Esophagus muscularis mucosa (tissue), 4 donors: Measurements from ENCODE around the gene CHRM4. TPM values are rescaled to one million over a fixed set of nuclear protein-coding genes. Genes with fewer than 3 reads are reported as not detected.

Experiments
- DNase-seq: peaks from one replicate; pipeline ENCODE4 v3.0.0-alpha.2; 2017; ENCODE audit errors: extremely low spot score
- H3K27ac ChIP-seq, 4 donors: fragments of 200-600 bp; sonication (generic); replicated peaks in 1 of 4; 1 replicate in 3 of 4; 2 replicates in 1 of 4; pipeline ENCODE4 v1.5.1; 2016 to 2019; ENCODE audit warnings: mild to moderate bottlenecking in 1 of 4
- H3K27me3 ChIP-seq, 4 donors: fragments of 200-600 bp; sonication (generic); one replicate each; pipeline versions ENCODE4 v1.5.1 to v1.6.0; 2016 to 2019
- H3K36me3 ChIP-seq, 4 donors: fragments of 200-600 bp; sonication (generic); one replicate each; pipeline ENCODE4 v1.5.1; 2016 to 2019
- H3K4me1 ChIP-seq, 4 donors: fragments of 200-600 bp; sonication (generic); one replicate each; pipeline ENCODE4 v1.5.1; 2016 to 2019
- H3K4me3 ChIP-seq, 4 donors: fragments of 200-600 bp; sonication (generic); 1 replicate in 2 of 4; 2 replicates in 2 of 4; pipeline ENCODE4 v1.5.1; 2016 to 2019; ENCODE audit warnings: mild to moderate bottlenecking in 4 of 4, moderate library complexity in 1 of 4
- H3K9me3 ChIP-seq, 4 donors: fragments of 200-600 bp; sonication (generic); 1 replicate in 3 of 4; 2 replicates in 1 of 4; pipeline ENCODE4 v1.5.1; 2016 to 2019
- CTCF ChIP-seq, 3 experiments: fragments of 200-600 bp in 2 of 3; fragments of 450-650 bp in 1 of 3; sonication (generic) in 2 of 3; IDR thresholded peaks; one replicate each; pipeline ENCODE4 v1.5.1; 2017 to 2019; ENCODE audit warnings: antibody characterized with exemption in 3 of 3, mild to moderate bottlenecking in 2 of 3, moderate library complexity in 1 of 3
- EP300 ChIP-seq: sonication (generic); formaldehyde crosslinking; IDR thresholded peaks from one replicate; pipeline ENCODE4 v1.6.1; 2017; ENCODE audit warnings: antibody characterized with exemption
- POLR2A ChIP-seq: fragments of 450-650 bp; IDR thresholded peaks from one replicate; pipeline ENCODE4 v1.6.1; 2017; ENCODE audit warnings: antibody characterized with exemption, moderate library complexity, mild to moderate bottlenecking, low read depth
- POLR2AphosphoS5 ChIP-seq, 2 donors: sonication (generic); formaldehyde crosslinking; IDR thresholded peaks; one replicate each; pipeline ENCODE4 v1.6.1; 2017; ENCODE audit warnings: antibody characterized with exemption in 2 of 2
- WGBS: methylation state at CpG from one replicate; pipeline ENCODE4 v1.1.5; 2018; 5-methylcytosine and 5-hydroxymethylcytosine counted together
- intact Hi-C: fragments of 100-400 bp; cut with DNase I; formaldehyde crosslinking; loops from one replicate; pipeline ENCODE4 v1.15.1; 2023
- total RNA-seq, 4 donors: library from RNA; depleted of rRNA; stranded (reverse); fragments of >200 nt; gene quantifications; one replicate each; pipeline versions ENCODE4 v1.1.0 to v1.2.1, GENCODE V29; 2016

Gene CHRM4
- 1 to 10 TPM in 2 of 4 donors, under 1 TPM in 2; 0.34 to 1.5 (median 1.0) TPM for total RNA-seq

- H3K27me3 ChIP-seq: peaks cover 25 to 65% (median 38%) of the 10 kb centered on the region in 4 donors
- TF ChIP-seq POLR2AphosphoS5 (IDR thresholded peaks at IDR 0.05) (no peak), CTCF (IDR thresholded peaks at IDR 0.05) (no peak), EP300 (no peak), POLR2A (no peak)
- H3K9me3 ChIP-seq: no peaks in the 10 kb centered on the region
- WGBS: no CpG with 5 or more reads among the region's 123 CpGs
- H3K27ac ChIP-seq: no peak within 1 kb of the TSS
- peak within 1 kb of the TSS; percentile 48 to 57 (median 50) for H3K4me3 ChIP-seq
- peaks cover 4 to 12% (median 11%) of the 10 kb centered on the region in 4 donors for H3K36me3 ChIP-seq
- peaks cover 34 to 47% (median 44%) of the 10 kb centered on the region in 4 donors for H3K4me1 ChIP-seq
- intact Hi-C loops: loop anchor here (2.0 to 5.0 kb wide), 2 partner anchors 136 to 225 kb away; partner anchors contain the start of genes ATG13 and HARBI1
- DNase-seq: no peak
Observed at GRCh38 chr11:46391578-46392420, at the start of gene CHRM4. CHRM4 (minus strand) TSS chr11:46391776; CDS start chr11:46386557, 5,219 bp downstream.

GRCh38 chr11:46438211-46438610, 46.6 kb upstream of the CHRM4 start:
- 62% methylated on average over 4 of the region's 4 CpGs for WGBS
- DNase-seq: no peak
- Histone ChIP-seq H3K27me3 (no peaks in the 10 kb centered on the region), H3K4me1 (peaks cover 0 to 12% (median 5%) of the 10 kb centered on the region in 4 donors), H3K36me3 (peaks cover 25 to 47% (median 30%) of the 10 kb centered on the region in 4 donors), H3K27ac (no peak overlapping the region), H3K4me3 (no peak overlapping the region), H3K9me3 (no peaks in the 10 kb centered on the region)
- intact Hi-C loops: no loop called here
- TF ChIP-seq EP300: no peak

GRCh38 chr11:46437122-46437689, 45.6 kb upstream of the CHRM4 start:
- intact Hi-C loops: no loop called here
- peaks cover 20 to 47% (median 31%) of the 10 kb centered on the region in 4 donors for H3K36me3 ChIP-seq
- no peaks in the 10 kb centered on the region for H3K27me3 ChIP-seq
- no peak overlapping the region for H3K4me3 ChIP-seq
- peaks cover 0 to 12% (median 5%) of the 10 kb centered on the region in 4 donors for H3K4me1 ChIP-seq
- 77% methylated on average over 6 of the region's 6 CpGs for WGBS
- no peaks in the 10 kb centered on the region for H3K9me3 ChIP-seq
- TF ChIP-seq EP300 (no peak), POLR2AphosphoS5 (IDR thresholded peaks at IDR 0.05) (no peak), POLR2A (no peak), CTCF (IDR thresholded peaks at IDR 0.05) (no peak)
- no peak overlapping the region for H3K27ac ChIP-seq
- no peak for DNase-seq

- no peaks in the 10 kb centered on the region for H3K9me3 ChIP-seq
- no peak overlapping the region for H3K27ac ChIP-seq
- TF ChIP-seq POLR2AphosphoS5 (IDR thresholded peaks at IDR 0.05) (no peak), CTCF (IDR thresholded peaks at IDR 0.05) (no peak), POLR2A (no peak), EP300 (no peak)
- no peak overlapping the region for H3K4me3 ChIP-seq
- H3K27me3 ChIP-seq: no peaks in the 10 kb centered on the region
- H3K4me1 ChIP-seq: peaks cover 0 to 12% (median 5%) of the 10 kb centered on the region in 4 donors
- intact Hi-C loops: no loop called here
- no peak for DNase-seq
- peaks cover 14 to 47% (median 35%) of the 10 kb centered on the region in 4 donors for H3K36me3 ChIP-seq
- 81% methylated on average over 3 of the region's 3 CpGs for WGBS
Observed at GRCh38 chr11:46436113-46436512, 44.5 kb upstream of the CHRM4 start.

GRCh38 chr11:46435679-46436078, 44.1 kb upstream of the CHRM4 start:
- WGBS: 71% methylated on average over 3 of the region's 3 CpGs
- no peak for DNase-seq
- no peaks in the 10 kb centered on the region for H3K9me3 ChIP-seq
- no peak overlapping the region for H3K27ac ChIP-seq
- intact Hi-C loops: no loop called here
- H3K4me1 ChIP-seq: peaks cover 0 to 12% (median 5%) of the 10 kb centered on the region in 4 donors
- H3K4me3 ChIP-seq: no peak overlapping the region
- no peaks in the 10 kb centered on the region for H3K27me3 ChIP-seq
- TF ChIP-seq EP300 (no peak), POLR2AphosphoS5 (IDR thresholded peaks at IDR 0.05) (no peak), CTCF (IDR thresholded peaks at IDR 0.05) (no peak), POLR2A (no peak)
- H3K36me3 ChIP-seq: peaks cover 14 to 50% (median 38%) of the 10 kb centered on the region in 4 donors
